Calu3 (cell line): ENCODE results near the gene GFY. TPM values are rescaled to one million over a fixed set of nuclear protein-coding genes. Genes with fewer than 3 reads are reported as not detected.
A peak's percentile ranks its signal among the peaks of the same experiment; 100 is the strongest.

Source experiments
- BruUV-seq: library from RNA; stranded (reverse); fragments of 400-500 nt; replicated peaks from 2 replicates; lab custom pipeline; 2021; lab: Mats Ljungman, UMichigan
- CTCF ChIA-PET: fragments of 300-600 bp; sonication (Branson Sonifier 250); formaldehyde crosslinking; loops from one replicate; lab custom pipeline; 2022; ENCODE audit warnings: antibody characterized with exemption; lab: Charles Lee
- DNase-seq: peaks from one replicate; pipeline ENCODE4 v3.0.0; 2022
- H3K27ac Mint-ChIP-seq: one replicate; pipeline ENCODE4 v1.8.0; 2022; ENCODE audit warnings: mixed read lengths; ENCODE audit not compliant: unreplicated experiment
- H3K27me3 Mint-ChIP-seq: one replicate; pipeline ENCODE4 v1.8.0; 2022; ENCODE audit warnings: mixed read lengths; ENCODE audit not compliant: unreplicated experiment
- H3K36me3 Mint-ChIP-seq: one replicate; pipeline ENCODE4 v1.8.0; 2022; ENCODE audit warnings: mild to moderate bottlenecking, moderate library complexity, mixed read lengths; ENCODE audit not compliant: insufficient read depth, unreplicated experiment
- H3K4me1 Mint-ChIP-seq: one replicate; pipeline ENCODE4 v1.8.0; 2022; ENCODE audit warnings: mild to moderate bottlenecking, low read depth, mixed read lengths; ENCODE audit not compliant: unreplicated experiment
- H3K4me3 Mint-ChIP-seq: one replicate; pipeline ENCODE4 v1.8.0; 2022; ENCODE audit warnings: mild to moderate bottlenecking, low read depth, moderate library complexity, mixed read lengths; ENCODE audit not compliant: unreplicated experiment
- H3K9me3 Mint-ChIP-seq: one replicate; pipeline ENCODE4 v1.8.0; 2022; ENCODE audit warnings: low read depth, mixed read lengths; ENCODE audit not compliant: unreplicated experiment
- intact Hi-C: fragments of 100-400 bp; cut with micrococcal nuclease; formaldehyde crosslinking; loops from one replicate; pipeline ENCODE4 v1.10.0; 2022; ENCODE audit not compliant: unreplicated experiment
- total RNA-seq: library from RNA; stranded (reverse); gene quantifications from 2 replicates; pipeline ENCODE4 v1.2.3, GENCODE V29; 2022
- TF ChIP-seq, protein P1 (sequence below): fragments of 200-600 bp; IDR thresholded peaks from one replicate; pipeline ENCODE4 v1.8.0; 2022; ENCODE audit warnings: antibody characterized with exemption; ENCODE audit not compliant: unreplicated experiment

Gene GFY
- total RNA-seq, 1 experiment from 2014 or later, result not detected

DNA sequence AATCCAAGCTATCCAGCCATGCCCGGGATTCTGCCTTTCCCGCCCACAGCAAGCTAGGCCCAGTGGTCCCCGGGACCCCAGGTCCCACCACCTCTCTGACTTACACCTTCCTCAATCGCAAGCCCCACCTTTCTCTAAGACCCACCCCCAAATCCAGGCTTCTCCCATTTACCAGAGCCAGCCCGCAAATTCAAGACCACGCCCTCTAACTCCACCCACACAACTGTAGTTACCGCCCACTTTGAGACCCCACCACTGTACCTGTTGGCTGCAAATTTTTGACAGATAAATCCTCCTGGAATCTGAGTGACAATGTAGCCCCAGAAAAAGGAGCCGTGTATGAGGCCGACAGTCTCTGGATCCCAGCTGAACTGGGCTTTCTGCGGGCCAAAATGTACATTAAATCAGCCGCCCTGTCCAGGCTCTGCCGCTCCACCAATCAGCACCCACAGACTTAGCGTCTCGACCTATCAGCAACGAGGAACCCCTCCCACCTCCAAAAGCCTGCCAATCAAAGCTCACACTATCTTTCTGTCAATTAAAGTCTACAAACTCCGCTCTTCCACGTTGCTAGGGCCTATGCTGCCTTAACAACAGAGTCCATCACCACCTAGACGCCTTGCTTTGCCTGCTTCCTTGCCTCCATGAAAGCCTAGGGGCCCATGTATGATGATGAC, 9.9 kb downstream of the GFY start:
- no peaks in the 10 kb centered on the region for H3K4me1 Mint-ChIP-seq
- peaks cover 96% of the 10 kb centered on the region for H3K27me3 Mint-ChIP-seq
- H3K4me3 Mint-ChIP-seq, result no peak overlapping the region
- BruUV-seq, result no TSS peak
- H3K27ac Mint-ChIP-seq, result no peak overlapping the region
- TF ChIP-seq, protein P1, sequence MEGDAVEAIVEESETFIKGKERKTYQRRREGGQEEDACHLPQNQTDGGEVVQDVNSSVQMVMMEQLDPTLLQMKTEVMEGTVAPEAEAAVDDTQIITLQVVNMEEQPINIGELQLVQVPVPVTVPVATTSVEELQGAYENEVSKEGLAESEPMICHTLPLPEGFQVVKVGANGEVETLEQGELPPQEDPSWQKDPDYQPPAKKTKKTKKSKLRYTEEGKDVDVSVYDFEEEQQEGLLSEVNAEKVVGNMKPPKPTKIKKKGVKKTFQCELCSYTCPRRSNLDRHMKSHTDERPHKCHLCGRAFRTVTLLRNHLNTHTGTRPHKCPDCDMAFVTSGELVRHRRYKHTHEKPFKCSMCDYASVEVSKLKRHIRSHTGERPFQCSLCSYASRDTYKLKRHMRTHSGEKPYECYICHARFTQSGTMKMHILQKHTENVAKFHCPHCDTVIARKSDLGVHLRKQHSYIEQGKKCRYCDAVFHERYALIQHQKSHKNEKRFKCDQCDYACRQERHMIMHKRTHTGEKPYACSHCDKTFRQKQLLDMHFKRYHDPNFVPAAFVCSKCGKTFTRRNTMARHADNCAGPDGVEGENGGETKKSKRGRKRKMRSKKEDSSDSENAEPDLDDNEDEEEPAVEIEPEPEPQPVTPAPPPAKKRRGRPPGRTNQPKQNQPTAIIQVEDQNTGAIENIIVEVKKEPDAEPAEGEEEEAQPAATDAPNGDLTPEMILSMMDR, result no peak
- intact Hi-C loops, result no loop called here
- no peak for DNase-seq
- CTCF ChIA-PET, result interaction anchor here (1.1 kb wide), 1 partner anchor 11 kb away, joined by 3 read pairs; no protein-coding TSS in a partner anchor
- H3K36me3 Mint-ChIP-seq, result peaks cover 6% of the 10 kb centered on the region
- peaks cover 3% of the 10 kb centered on the region for H3K9me3 Mint-ChIP-seq

DNA sequence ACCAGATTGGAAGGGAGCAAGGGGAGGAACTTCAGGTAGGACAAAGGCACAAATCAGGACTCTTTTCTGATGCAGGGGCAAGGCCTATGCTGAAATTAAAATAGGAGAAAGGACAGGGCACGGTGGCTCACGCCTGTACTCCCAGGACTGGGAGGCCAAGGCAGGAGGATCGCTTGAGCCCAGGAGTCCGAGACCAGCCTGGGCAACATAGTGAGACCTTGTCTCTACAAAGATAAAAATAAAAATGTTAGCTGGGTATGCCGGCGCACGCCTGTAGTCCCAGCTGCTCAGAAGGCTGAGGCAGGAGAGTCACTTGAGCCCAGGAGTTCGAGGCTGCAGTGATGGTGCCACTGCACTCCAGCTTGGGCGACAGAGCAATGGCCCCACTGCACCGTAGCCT, 10.5 kb downstream of the GFY start:
- peaks cover 96% of the 10 kb centered on the region for H3K27me3 Mint-ChIP-seq
- BruUV-seq, result no TSS peak
- no peak overlapping the region for H3K27ac Mint-ChIP-seq
- CTCF ChIA-PET, result interaction anchor here (1.1 kb wide), 1 partner anchor 12 kb away, joined by 3 read pairs; no protein-coding TSS in a partner anchor
- H3K36me3 Mint-ChIP-seq, result peaks cover 8% of the 10 kb centered on the region
- no peak overlapping the region for H3K4me3 Mint-ChIP-seq
- no peak for DNase-seq
- TF ChIP-seq, protein P1, result no peak
- H3K9me3 Mint-ChIP-seq, result peaks cover 3% of the 10 kb centered on the region
- intact Hi-C loops, result no loop called here
- H3K4me1 Mint-ChIP-seq, result peaks cover 4% of the 10 kb centered on the region

DNA sequence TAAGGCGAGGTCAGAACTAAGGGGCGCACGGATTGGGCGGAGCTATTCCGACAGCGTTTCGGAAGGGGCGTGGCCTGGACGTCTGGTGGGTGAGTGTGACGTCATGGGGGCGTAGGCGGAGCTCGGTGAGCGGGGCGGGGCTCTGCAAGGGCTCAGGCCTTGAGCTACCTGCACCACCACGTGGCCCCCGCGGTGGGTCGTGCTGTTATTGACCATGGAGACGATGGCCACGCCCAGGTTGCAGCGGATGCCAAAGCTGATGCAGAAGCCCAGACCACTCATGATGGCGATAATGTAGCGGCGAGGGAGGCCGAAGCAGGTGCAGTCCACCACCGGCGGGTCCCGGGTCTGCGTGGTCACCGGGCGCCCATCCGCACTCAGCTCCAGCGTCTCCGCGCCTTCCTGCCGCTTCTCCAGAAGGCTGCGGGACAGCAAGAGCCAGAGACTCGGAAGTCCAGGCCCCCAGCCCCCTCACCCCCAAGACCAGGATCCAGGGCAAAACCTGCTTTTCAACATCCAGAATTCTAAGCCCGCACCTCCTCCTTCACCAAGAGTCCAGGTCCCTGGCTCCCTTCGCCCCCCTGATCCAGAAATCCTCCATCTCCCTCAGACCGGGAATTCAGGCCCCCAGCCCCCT, 11.3 kb downstream of the GFY start:
- CTCF ChIA-PET, result interaction anchor here (0.6 to 1.1 kb wide), 2 partner anchors 13 to 120 kb away, joined by 3 read pairs; no protein-coding TSS in a partner anchor
- Mint-ChIP-seq H3K36me3 (peaks cover 11% of the 10 kb centered on the region), H3K4me3 (no peak overlapping the region), H3K4me1 (peaks cover 8% of the 10 kb centered on the region), H3K9me3 (peaks cover 3% of the 10 kb centered on the region), H3K27ac (no peak overlapping the region), H3K27me3 (peaks cover 97% of the 10 kb centered on the region)
- TF ChIP-seq, protein P1, result no peak
- BruUV-seq, result no TSS peak
- intact Hi-C loops, result no loop called here
- DNase-seq, result peak; percentile 43

DNA sequence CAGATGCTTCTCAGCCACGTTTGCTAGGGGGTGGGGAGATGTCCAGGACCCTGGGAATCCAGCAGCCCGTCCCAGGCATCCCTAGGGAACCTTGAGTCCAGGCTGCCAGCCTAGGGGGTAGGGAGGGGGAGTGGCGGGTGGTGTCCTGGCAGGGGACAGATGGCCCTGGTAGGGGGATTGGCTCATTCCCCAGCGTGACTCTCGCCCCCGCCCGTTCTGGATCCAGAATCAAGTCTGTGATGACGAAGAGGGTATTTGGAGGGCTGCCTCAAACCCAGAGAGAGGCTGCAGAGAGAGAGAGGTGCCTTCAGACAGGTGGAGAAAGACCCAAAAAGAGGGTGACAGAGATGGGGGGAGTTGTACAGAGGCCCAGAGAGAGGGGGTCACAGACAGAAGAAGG, 12.0 kb downstream of the GFY start:
- Mint-ChIP-seq H3K36me3 (peaks cover 17% of the 10 kb centered on the region), H3K4me3 (no peak overlapping the region), H3K27ac (no peak overlapping the region), H3K27me3 (peaks cover 97% of the 10 kb centered on the region), H3K9me3 (peaks cover under 1% of the 10 kb centered on the region), H3K4me1 (peaks cover 16% of the 10 kb centered on the region)
- intact Hi-C loops, result no loop called here
- no peak for DNase-seq
- CTCF ChIA-PET, result no interaction called here
- TF ChIP-seq, protein P1, result no peak
- no TSS peak for BruUV-seq
